Lower leg skin (tissue), 3 donors: ENCODE data around the gene KCNJ2.

Experiments
- POLR2A ChIP-seq, 2 donors: fragments of 450-650 bp; IDR thresholded peaks; one replicate each; pipeline ENCODE4 v1.6.1; 2016 to 2017; ENCODE audit warnings: antibody characterized with exemption in 2 of 2, mild to moderate bottlenecking in 1 of 2, moderate library complexity in 1 of 2
- TF ChIP-seq, protein P1 (sequence below), 3 donors: fragments of 450-650 bp; IDR thresholded peaks; one replicate each; pipeline ENCODE4 v1.5.1; 2016; ENCODE audit warnings: antibody characterized with exemption in 3 of 3, mild to moderate bottlenecking in 3 of 3, moderate library complexity in 2 of 3

DNA sequence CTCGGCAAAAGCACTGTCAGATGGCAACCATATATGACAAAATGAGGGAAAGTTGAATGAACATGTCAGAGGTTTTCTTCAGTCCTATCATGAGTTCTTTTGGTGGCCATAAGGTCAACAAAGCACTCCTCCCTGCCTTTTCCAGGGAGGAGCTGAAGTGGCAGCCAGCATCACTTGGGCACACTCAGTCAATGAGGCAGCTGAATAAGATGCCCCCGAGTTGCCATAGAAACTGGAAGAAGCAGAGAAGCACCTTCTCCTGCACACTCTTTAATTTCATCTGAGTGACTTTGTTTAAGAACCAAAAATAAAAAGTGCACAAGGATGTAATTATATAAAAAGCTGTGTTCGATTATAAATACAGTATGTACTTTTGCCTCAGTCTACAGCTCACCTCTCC lies 16.0 kb downstream of the KCNJ2 start:
- TF ChIP-seq, protein P1, sequence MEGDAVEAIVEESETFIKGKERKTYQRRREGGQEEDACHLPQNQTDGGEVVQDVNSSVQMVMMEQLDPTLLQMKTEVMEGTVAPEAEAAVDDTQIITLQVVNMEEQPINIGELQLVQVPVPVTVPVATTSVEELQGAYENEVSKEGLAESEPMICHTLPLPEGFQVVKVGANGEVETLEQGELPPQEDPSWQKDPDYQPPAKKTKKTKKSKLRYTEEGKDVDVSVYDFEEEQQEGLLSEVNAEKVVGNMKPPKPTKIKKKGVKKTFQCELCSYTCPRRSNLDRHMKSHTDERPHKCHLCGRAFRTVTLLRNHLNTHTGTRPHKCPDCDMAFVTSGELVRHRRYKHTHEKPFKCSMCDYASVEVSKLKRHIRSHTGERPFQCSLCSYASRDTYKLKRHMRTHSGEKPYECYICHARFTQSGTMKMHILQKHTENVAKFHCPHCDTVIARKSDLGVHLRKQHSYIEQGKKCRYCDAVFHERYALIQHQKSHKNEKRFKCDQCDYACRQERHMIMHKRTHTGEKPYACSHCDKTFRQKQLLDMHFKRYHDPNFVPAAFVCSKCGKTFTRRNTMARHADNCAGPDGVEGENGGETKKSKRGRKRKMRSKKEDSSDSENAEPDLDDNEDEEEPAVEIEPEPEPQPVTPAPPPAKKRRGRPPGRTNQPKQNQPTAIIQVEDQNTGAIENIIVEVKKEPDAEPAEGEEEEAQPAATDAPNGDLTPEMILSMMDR (IDR thresholded peaks at IDR 0.05), result no peak
- TF ChIP-seq POLR2A (IDR thresholded peaks at IDR 0.05), result no peak
